Measurements from ENCODE around the gene TMCC3.

DNA sequence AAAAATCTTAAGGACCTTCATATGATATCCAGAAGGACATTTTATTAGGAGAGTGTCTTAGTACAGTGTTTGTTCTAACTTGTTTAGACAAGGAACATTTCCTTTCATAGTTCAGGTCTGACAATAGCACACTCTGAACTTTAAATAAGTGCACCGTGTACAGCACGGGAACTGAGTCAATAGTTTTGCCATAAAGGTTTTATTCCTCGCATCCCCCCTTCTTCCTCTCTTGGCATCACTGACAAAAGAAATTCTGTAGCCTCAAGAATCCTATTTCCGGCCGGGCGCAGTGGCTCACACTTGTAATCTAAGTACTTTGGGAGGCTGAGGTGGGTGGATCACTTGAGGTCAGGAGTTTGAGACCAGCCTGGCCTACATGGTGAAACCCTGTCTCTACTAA, 58.3 kb downstream of the TMCC3 start:
- TF ChIP-seq, protein P1, sequence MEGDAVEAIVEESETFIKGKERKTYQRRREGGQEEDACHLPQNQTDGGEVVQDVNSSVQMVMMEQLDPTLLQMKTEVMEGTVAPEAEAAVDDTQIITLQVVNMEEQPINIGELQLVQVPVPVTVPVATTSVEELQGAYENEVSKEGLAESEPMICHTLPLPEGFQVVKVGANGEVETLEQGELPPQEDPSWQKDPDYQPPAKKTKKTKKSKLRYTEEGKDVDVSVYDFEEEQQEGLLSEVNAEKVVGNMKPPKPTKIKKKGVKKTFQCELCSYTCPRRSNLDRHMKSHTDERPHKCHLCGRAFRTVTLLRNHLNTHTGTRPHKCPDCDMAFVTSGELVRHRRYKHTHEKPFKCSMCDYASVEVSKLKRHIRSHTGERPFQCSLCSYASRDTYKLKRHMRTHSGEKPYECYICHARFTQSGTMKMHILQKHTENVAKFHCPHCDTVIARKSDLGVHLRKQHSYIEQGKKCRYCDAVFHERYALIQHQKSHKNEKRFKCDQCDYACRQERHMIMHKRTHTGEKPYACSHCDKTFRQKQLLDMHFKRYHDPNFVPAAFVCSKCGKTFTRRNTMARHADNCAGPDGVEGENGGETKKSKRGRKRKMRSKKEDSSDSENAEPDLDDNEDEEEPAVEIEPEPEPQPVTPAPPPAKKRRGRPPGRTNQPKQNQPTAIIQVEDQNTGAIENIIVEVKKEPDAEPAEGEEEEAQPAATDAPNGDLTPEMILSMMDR (IDR thresholded peaks at IDR 0.05), result no peak
- TF ChIP-seq POLR2AphosphoS5 (IDR thresholded peaks at IDR 0.05) (no peak), POLR2A (IDR thresholded peaks at IDR 0.05) (no peak)

Data from suprapubic skin (tissue), 4 donors.